Inflammatory macrophage treated with lipopolysaccharide for 4 hours (primary cell): ENCODE measurements around the gene PINLYP.
"Not testable (repeated sequence)": the region's sequence is repeated elsewhere in the genome, so short reads cannot be mapped to it uniquely, and the experiment has no call there.

Experiments
- DNase-seq: peaks from one replicate; pipeline ENCODE4 v3.0.0-alpha.2; 2020

The PINLYP gene

GRCh38 chr19:43575156-43575950 is at the start of gene PINLYP, which contains the start of gene XRCC1:
Gene PINLYP, plus strand, starts transcription at chr19:43575801. Its CDS starts 1,391 bp downstream, at chr19:43577192.
Gene XRCC1, minus strand, starts transcription at chr19:43575527. Its CDS starts 69 bp downstream, at chr19:43575458.
- DNase-seq = peak; percentile 99

DNA sequence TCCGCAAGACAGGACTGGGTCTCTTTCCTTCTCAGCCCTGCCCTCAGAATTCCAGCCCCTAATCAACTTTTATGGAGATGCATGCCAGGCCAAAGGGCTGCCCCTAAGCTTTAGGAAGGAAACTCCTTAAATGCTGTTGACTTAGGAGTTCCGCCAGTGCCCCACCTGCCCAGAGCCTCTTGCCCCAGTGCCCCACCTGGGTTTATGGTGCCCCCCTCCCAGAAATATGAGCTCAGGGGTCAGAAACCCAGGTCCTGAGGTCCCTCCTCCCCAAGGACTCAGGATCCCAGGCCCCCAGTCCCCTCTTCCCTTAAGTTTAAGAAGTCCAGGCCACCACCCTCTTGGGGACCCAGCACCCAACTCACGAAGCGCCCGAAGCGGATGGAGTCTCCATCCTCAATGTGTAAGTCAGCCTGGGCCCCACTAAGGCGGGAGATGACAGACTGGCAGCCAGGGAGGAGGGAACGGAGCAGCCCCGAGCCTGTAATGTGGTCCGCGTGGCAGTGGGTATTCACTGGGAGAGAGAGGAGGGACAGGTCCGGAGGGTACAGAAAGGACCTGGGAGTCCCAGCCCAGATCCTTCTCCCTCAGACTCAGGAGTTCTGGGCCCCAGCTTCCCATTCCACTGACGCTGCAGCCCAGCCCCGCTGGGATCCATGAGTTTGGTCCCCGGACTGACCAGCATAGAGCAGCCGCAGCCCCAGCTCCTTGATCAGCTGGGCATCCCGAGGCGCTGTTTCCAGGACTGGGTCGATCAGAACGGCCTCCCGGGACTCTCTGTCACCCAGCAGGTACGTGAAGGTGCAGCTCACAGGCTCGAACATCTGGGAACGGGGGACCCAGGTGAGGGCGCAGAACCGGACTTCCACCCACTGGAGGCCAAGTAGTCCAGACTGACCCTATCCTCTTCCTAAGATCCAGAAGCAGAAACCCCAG is 49.5 kb upstream of the PINLYP start:
- DNase-seq = peak; percentile 28

GRCh38 chr19:43526884-43527859 is 48.4 kb upstream of the PINLYP start, which contains the start of gene ETHE1:
Gene ETHE1, minus strand, starts transcription at chr19:43527201. Its CDS starts 24 bp downstream, at chr19:43527177.
- DNase-seq = peak; percentile 76

DNA sequence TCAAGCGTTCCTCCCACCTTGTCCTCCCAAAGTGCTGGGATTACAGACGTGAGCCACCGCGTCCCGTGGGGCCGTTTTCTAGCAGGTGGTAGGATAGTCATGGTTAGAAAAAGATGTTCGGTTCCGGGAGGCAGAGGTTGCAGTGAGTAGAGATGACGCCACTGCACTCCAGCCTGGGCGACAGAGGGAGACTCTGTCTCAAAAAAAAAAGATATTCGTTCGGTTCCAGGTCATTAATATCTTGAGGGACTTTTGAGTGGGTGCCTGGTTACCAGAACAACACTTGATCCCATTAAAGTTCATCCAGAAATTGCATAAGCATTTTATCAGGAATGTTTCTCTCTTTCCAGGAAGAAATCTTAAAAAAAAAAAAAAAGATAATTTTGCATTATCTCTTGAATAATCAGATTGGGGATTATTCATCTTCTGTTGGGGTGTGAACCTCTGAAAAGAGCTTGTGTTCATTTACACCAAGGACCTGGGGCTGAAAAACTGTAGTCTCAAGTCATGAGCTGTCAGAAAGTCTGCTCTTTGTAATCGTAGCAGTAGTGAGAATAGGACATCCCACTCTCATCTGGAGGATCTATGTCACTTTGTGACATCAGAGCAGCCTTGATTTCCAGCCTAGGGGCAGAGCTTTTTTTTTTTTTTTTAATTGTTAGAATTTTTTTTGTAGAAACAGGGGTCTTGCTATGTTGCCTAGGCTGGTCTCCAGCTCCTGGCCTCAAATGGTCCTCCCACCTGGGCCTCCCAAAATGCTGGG is 47.6 kb upstream of the PINLYP start:
- DNase-seq = peak; percentile 31

DNA sequence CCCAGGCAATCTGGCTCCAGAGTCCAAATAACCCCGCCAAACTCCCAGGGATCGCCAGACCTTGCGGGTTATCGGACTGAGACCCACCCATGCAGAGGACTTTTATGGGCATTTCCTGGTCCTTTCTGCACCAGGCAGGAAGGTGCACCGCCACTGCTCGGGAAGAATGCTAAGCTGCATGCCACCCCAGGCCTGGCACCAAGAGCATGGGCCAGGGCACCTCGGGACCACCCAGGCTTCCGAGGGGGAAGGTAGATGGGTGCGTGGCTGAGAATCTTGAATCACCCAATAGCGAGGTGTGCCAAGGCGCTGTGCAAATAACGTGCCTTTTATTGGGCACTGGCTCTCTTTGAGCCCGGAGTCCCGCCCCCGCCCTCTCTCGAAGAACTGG is 43.0 kb upstream of the PINLYP start:
- DNase-seq = no peak

- peak; percentile 90 for DNase-seq
Observed at GRCh38 chr19:43532962-43533545, 42.5 kb upstream of the PINLYP start, which contains the start of gene ZNF575. Gene ZNF575, plus strand, starts transcription at chr19:43533188. Its CDS starts 1,235 bp downstream, at chr19:43534423.

DNA sequence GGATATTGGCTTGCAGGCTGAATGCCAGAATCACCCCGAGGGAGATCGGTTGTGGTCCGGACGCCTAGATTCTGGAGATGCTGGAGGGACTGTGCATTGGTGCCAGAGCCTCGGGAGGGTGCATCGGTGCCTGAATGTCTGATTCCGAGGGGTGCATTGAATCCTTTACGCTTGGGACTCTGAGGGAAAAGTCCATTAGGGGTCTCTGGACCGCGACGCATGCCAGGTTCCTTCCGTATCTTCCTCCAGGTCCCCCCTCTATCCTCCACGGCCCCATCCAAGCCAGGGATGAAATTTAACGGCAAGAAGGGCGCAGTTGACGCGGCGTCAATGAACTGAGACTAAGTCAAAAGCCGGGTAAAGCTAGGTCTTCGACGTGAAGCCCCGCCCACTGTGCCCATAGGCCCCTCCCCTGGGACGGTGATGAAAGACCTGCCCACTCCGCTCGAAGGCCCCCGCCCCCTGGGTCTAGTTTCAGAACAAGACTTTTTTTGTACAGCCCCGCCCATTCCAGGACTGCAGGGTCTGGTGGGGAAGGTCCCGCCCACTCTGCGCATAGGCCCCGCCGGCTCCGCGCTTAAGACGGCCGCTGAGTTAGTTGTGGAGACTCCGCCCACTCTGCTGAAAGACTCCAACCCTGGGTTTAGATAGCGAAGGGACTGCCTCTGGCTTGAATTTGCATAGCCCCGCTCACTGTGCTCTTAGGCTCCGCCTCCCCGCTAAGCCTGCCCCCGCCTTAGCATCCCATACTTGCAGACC is 41.9 kb upstream of the PINLYP start:
- peak; percentile 99 for DNase-seq

GRCh38 chr19:43534305-43534815 is 41.2 kb upstream of the PINLYP start:
- DNase-seq = no peak

DNA sequence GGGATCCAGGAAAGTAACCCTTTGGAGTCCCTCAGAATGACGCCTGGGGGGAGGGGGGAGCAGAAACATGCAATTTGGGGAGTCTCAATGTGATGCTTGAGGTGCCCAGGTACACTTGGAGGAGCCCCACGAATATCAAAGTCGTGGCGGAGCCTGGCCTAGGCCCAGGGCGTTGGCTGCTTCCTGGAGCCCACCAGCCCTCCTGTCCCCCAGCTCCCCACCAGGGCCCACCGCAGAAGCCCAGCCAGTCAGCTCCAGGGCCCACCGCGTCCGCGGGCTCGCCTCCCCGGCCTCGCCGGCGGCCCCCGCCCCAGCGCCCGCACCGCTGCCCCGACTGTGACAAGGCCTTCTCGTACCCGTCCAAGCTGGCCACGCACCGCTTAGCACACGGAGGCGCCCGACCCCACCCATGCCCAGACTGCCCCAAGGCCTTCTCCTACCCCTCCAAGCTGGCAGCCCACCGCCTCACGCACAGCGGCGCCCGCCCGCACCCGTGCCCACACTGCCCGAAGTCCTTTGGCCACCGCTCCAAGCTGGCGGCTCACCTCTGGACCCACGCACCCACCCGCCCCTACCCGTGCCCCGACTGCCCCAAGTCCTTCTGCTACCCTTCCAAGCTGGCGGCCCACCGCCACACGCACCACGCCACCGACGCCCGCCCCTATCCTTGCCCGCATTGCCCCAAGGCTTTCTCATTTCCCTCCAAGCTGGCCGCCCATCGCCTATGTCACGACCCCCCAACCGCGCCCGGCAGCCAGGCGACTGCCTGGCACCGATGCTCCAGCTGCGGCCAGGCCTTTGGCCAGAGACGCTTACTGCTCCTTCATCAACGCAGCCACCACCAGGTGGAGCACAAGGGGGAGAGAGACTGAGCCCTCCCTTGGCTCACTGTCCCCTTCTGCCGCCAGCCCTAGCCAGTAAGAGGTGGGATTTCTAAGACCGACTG is 40.5 kb upstream of the PINLYP start:
- DNase-seq = peak; percentile 37

- no peak for DNase-seq
Observed at GRCh38 chr19:43538922-43539321, 36.7 kb upstream of the PINLYP start.

DNA sequence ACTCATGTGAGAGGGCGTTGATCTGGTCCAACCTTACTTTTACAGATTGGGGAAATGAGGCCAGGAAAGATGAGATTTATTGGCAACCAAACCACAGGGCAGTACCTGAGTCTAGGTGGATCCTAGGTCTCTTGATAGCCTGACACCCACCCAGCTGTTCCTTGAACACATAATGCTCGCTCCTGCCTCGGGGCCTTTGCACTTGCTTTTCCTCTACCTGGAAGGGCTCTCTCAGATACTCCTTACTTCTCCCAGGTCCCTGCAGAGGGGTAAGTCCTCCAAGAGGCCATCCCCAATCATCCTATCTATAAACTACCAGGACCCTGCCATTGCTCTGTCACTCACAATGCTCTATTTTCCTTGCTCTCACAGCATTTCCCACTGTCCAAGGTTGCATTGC is 35.2 kb upstream of the PINLYP start:
- DNase-seq = no peak

GRCh38 chr19:43541920-43542650 is 33.5 kb upstream of the PINLYP start:
- DNase-seq = no peak

DNA sequence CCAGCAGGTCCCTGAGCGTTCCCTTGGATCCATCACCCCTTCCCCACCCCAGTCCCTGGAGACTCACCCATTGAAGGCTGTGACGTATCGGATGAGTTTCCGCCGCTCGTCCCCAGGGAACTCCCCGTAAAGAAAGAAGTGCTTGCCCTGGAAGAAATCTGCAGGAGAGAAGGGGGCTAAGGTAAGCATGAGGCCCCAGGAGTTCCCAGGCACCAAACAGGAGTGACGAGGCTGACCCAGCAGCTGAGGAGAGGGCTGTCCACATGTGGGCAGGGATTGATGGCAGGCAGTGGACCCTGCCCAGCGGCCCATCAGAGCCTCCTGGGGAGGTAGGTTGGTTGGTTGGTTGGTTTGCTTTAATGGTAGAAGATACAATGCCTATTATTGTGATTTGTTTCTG is 31.5 kb upstream of the PINLYP start:
- DNase-seq = no peak

DNA sequence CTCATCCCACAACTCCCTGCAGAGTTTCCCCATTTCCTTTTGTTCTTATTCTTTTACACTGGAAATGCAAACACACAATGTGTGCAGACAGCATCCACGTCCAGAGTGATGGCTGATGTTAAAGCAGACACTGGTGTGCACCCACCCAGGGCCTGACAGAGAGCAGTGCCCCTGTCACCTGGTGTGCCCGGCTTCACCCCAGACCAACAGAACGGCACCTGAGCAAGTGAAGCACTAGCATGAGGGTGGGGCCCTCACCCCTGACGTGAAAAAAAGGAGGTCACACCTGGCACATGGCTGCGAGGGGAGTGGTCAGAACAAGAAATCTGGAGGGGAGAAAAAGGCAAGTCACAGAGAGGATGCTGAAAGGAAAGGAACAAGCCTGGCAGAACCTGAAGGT is 30.3 kb upstream of the PINLYP start:
- no peak for DNase-seq

DNA sequence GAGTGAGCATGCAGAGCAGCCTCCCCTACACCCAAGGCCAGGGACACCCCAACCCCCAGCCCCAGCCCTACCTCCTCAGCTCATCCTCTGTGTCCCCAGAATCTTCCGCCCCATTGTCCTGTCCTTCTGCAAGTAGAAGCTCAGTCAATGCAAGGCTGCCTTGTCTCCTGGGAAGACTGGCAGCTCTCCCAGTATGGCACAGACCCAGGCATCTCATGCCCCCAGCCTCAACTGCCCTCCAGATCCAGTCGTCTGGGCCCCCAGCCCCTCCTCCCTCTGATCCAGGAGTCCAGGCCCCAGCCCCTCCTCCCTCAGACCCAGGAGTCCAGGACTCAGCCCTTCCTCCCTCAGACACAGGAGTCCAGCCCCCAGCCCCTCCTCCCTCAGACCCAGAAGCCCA is 29.6 kb upstream of the PINLYP start:
- no peak for DNase-seq

DNA sequence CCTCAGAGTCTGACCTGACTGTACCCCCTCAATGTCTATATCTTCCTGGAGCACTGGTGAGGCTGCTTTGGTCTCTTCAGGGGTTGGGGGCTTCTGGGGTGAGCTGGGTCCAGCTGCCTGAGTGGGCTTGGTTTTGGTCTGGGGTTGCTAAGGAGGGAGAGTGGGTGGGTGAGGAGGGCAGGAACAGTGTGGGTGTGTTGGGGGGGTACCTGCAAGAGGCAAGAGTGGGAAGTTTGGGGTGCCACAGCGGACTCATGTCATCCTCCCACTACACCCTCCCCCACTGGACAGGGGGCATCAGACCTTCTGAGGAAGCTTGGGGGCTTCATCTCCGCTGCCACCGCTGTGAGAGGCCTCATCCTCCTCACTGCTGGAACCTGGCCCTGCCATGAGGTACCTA is 29.0 kb upstream of the PINLYP start:
- DNase-seq = no peak

- DNase-seq = not testable (repeated sequence)
Observed at GRCh38 chr19:43547926-43548325, 27.7 kb upstream of the PINLYP start.

GRCh38 chr19:43548706-43549105 is 26.9 kb upstream of the PINLYP start:
- DNase-seq = no peak
